ENCODE data around the gene SOX6. TPM values are rescaled to one million over a fixed set of nuclear protein-coding genes. Genes with fewer than 3 reads are reported as not detected.

SOX6 gene
- polyA plus RNA-seq, 3 donors, result not detected

GRCh38 chr11:16126362-16126761, 230.0 kb downstream of the SOX6 start:
- H3K27ac Mint-ChIP-seq, result no peak overlapping the region
- Histone ChIP-seq H3K9me3 (replicated peaks in 1 of 2; ENCODE audit: control insufficient read depth in 1 of 2, insufficient read depth in 1 of 2, low read length in 2 of 2) (no peaks in the 10 kb centered on the region), H4K20me1 (ENCODE audit: insufficient read depth, low read length) (no peaks in the 10 kb centered on the region), H3K9ac (ENCODE audit: insufficient read depth, low read length, poor library complexity, severe bottlenecking) (no peak overlapping the region), H3K4me2 (replicated peaks; ENCODE audit: extremely low read depth, low read length, poor library complexity, severe bottlenecking) (no peak overlapping the region), H3K36me3 (replicated peaks in 1 of 2; ENCODE audit: control insufficient read depth in 1 of 2, insufficient read depth in 2 of 2, low read length in 2 of 2) (no peaks in the 10 kb centered on the region), H3K4me3 (replicated peaks in 1 of 3; ENCODE audit: low read depth in 2 of 3, low read length in 3 of 3) (no peak overlapping the region), H3K27ac (ENCODE audit: low read depth in 1 of 2, low read length in 2 of 2) (no peak overlapping the region), H2AFZ (ENCODE audit: insufficient read depth, low read depth, low read length, poor library complexity, severe bottlenecking) (no peak overlapping the region), H3K27me3 (ENCODE audit: control insufficient read depth in 2 of 2, insufficient read depth in 2 of 2, low read length in 2 of 2) (no peaks in the 10 kb centered on the region), H3K79me2 (ENCODE audit: insufficient read depth, low read length) (no peaks in the 10 kb centered on the region), H3K4me1 (ENCODE audit: control insufficient read depth in 1 of 2, insufficient read depth in 2 of 2, low read length in 2 of 2) (no peaks in the 10 kb centered on the region)
- peaks cover 0 to 2% (median 0%) of the 10 kb centered on the region in 3 donors for H3K27me3 Mint-ChIP-seq (ENCODE audit: low read depth in 3 of 3)
- TF ChIP-seq, protein P1, sequence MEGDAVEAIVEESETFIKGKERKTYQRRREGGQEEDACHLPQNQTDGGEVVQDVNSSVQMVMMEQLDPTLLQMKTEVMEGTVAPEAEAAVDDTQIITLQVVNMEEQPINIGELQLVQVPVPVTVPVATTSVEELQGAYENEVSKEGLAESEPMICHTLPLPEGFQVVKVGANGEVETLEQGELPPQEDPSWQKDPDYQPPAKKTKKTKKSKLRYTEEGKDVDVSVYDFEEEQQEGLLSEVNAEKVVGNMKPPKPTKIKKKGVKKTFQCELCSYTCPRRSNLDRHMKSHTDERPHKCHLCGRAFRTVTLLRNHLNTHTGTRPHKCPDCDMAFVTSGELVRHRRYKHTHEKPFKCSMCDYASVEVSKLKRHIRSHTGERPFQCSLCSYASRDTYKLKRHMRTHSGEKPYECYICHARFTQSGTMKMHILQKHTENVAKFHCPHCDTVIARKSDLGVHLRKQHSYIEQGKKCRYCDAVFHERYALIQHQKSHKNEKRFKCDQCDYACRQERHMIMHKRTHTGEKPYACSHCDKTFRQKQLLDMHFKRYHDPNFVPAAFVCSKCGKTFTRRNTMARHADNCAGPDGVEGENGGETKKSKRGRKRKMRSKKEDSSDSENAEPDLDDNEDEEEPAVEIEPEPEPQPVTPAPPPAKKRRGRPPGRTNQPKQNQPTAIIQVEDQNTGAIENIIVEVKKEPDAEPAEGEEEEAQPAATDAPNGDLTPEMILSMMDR (IDR thresholded peaks at IDR 0.05), result no peak
- intact Hi-C loops (cut with micrococcal nuclease), result no loop called here
- no peaks in the 10 kb centered on the region for H3K4me1 Mint-ChIP-seq
- peaks cover 0 to 2% (median 1%) of the 10 kb centered on the region in 7 donors for H3K9me3 Mint-ChIP-seq
- no peak overlapping the region for H3K4me3 Mint-ChIP-seq
- DNase-seq, result no peak
- H3K36me3 Mint-ChIP-seq, result no peaks in the 10 kb centered on the region

DNA sequence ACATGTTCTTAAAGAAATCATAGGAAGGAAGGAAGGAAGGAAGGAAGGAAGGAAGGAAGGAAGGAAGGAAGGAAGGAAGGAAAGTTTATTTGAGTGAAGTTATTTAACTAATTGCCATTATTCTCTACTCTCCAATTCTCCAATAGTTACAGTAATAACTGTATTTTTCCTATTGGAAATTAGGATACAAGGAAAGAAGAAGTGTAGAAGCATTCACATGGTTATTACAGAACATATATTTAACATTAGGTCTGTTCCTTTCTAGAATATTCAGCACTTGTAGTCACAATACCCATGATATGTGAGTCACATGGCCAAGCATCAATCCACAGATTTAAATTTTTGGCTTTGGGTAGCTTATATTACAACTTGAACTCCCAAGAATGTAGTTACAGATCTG, 230.6 kb downstream of the SOX6 start:
- H3K4me3 Mint-ChIP-seq, result no peak overlapping the region
- no peaks in the 10 kb centered on the region for H3K4me1 Mint-ChIP-seq
- H3K4me1 ChIP-seq (ENCODE audit: control insufficient read depth in 1 of 2, insufficient read depth in 2 of 2, low read length in 2 of 2), result no peaks in the 10 kb centered on the region
- TF ChIP-seq, protein P1 (IDR thresholded peaks at IDR 0.05), result no peak
- H3K9ac ChIP-seq (ENCODE audit: insufficient read depth, low read length, poor library complexity, severe bottlenecking), result no peak overlapping the region
- no peaks in the 10 kb centered on the region for H3K9me3 ChIP-seq (replicated peaks in 1 of 2; ENCODE audit: control insufficient read depth in 1 of 2, insufficient read depth in 1 of 2, low read length in 2 of 2)
- no peak overlapping the region for H2AFZ ChIP-seq (ENCODE audit: insufficient read depth, low read depth, low read length, poor library complexity, severe bottlenecking)
- no peak for DNase-seq
- H3K9me3 Mint-ChIP-seq, result peaks cover 0 to 2% (median 0%) of the 10 kb centered on the region in 7 donors
- H4K20me1 ChIP-seq (ENCODE audit: insufficient read depth, low read length), result no peaks in the 10 kb centered on the region
- no peak overlapping the region for H3K27ac ChIP-seq (ENCODE audit: low read depth in 1 of 2, low read length in 2 of 2)
- no peak overlapping the region for H3K4me2 ChIP-seq (replicated peaks; ENCODE audit: extremely low read depth, low read length, poor library complexity, severe bottlenecking)
- intact Hi-C loops (cut with micrococcal nuclease), result no loop called here
- no peaks in the 10 kb centered on the region for H3K27me3 ChIP-seq (ENCODE audit: control insufficient read depth in 2 of 2, insufficient read depth in 2 of 2, low read length in 2 of 2)
- no peaks in the 10 kb centered on the region for H3K36me3 Mint-ChIP-seq
- peaks cover 0 to 2% (median 0%) of the 10 kb centered on the region in 3 donors for H3K27me3 Mint-ChIP-seq (ENCODE audit: low read depth in 3 of 3)
- no peaks in the 10 kb centered on the region for H3K36me3 ChIP-seq (replicated peaks in 1 of 2; ENCODE audit: control insufficient read depth in 1 of 2, insufficient read depth in 2 of 2, low read length in 2 of 2)
- no peak overlapping the region for H3K27ac Mint-ChIP-seq
- no peaks in the 10 kb centered on the region for H3K79me2 ChIP-seq (ENCODE audit: insufficient read depth, low read length)
- H3K4me3 ChIP-seq (replicated peaks in 1 of 3; ENCODE audit: low read depth in 2 of 3, low read length in 3 of 3), result no peak overlapping the region
